Activated T-cell treated with anti-CD3 and anti-CD28 coated beads for 24 hours (primary cell): ENCODE data around the gene CDCA4.

ENCODE experiments used
- DNase-seq: peaks from one replicate; pipeline ENCODE4 v3.0.0-alpha.2; 2020; ENCODE audit warnings: low read depth

CDCA4 gene

DNA sequence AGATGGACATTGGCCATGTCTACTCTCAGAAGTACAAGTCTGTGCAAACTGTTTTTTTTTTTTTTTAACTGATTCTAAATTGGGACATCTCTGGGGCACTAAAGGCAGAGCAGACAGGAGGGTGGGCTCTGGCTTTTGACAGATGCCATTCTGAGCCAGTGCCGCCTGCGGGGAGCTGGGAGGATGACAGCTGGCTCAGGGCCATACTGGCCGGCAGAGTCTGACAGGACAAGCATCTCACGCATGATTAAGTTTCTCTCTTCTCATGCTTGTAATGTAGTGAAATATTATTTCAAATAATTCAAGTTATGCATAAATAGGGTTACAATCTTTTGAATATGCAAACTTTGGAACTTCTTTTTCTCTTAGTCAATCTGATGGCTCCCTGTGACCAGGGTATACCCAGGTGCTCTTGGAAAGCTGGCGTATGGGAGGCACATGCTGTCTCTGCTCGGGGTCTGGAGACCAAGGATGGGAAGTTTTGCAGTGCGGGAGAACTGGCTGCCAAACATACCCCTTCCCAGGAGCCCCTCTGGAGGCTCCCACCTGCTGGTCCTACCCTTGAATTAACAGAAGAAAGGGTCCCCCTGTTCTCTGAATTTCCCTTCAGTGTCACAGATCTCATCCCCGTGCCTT is 7.6 kb downstream of the CDCA4 start:
- no peak for DNase-seq

DNA sequence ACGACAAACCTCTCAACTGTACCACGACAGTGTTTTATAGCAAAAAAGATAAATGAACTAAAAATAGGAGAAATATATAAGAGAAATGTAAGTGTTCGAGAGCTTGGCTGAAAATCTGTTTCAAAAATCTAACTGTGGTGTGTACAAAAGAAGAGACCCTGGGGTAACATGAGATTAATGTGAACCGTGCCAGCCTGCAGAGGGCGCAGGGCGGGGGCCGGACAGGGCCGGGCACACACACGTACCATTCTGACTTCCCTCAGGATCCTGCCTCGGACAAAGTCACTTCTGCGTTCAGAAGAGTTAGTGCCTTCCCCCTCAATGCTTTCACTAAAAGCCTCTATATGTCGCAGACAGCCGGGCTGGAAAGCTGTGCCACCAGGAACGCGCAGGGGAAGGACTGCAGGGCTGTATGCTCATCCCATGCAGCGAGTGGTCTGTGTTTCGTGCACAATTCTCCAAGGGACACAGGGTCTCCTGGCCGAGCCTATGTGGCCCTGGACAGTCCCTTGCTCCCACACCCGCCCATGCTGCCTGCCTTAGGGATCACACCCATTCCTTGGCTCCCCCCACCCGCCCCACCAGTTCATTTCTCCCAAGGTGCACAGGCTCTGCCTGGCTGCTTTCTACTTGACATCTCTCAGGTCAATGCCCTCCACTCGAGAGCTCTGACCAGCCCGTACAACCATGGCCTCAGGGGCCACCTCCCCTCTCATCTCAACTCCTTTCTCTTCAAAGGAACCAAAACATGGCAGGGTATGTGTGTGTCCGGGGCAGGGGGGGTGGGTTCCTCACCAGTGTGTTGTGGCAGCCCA is 8.5 kb downstream of the CDCA4 start:
- DNase-seq = no peak

DNA sequence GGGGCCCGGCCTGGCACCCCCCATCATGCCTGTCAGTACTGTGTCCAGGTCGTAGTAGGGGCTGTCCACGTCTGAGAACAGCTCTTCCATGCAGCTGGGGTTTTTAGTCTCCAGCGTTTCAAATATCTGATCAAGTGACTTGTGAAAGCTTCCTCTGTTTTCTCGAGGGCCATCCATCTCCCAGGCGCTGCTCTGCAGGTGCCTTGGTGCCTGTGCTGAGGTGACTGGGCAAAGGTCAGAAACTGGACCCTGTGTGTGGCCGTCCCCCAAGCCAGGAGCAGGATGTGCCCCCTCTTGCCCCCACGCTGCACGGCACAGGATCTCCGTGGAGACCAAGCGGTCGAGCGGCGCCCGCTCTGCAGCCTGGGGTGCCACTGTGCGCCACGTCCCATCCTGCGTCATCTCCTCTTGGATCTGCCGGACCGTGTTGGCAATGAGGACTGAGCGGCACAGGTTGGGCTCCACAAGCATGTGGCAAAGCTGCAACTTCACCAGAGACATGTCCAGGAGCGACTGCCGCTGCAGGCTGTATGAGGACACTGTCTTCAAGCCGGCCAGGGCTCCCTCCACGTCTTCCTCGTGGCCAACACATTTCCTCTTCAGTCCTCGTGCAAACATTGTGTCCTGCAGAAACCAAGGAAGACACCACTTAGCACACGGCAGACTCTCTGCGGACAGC is 9.4 kb downstream of the CDCA4 start:
- no peak for DNase-seq

DNA sequence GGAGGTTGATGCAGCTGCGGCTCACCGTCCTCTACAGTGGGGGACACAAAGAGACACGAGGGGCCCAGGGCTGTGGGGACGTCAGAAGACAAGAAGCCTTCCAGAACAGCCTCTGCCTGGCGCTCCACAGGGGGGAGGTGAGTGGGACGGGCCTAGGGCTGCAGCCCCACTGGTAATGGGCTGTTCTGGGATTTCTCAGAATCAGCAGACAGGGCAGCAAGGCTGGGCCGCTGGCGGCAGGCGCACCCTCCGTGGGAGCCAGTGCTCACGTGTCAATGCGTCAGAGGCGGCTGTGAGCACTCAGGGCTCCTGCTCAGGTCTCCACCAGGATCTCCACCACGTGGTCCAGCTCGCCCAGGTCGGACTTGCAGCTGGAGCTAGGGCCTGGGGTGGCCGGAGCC is 10.0 kb downstream of the CDCA4 start:
- no peak for DNase-seq

DNA sequence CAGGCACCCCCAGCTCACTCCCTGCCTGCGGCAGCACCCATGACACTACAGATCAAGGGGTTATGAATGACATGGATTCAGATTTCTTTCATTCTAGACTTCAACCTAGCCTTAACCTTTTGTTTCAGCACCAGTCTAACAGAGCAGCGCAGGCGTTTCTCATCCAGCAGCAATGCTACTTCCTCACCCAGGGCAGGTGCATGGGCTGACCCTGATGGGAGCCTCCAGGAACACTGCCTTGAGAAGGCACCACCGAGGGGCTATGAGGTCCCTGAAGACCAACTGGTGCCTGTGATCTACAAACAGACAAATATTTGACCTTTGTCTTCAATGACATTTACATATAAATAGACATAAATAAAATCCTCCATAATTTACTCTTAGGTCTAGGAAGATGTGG is 10.8 kb downstream of the CDCA4 start:
- DNase-seq = no peak

DNA sequence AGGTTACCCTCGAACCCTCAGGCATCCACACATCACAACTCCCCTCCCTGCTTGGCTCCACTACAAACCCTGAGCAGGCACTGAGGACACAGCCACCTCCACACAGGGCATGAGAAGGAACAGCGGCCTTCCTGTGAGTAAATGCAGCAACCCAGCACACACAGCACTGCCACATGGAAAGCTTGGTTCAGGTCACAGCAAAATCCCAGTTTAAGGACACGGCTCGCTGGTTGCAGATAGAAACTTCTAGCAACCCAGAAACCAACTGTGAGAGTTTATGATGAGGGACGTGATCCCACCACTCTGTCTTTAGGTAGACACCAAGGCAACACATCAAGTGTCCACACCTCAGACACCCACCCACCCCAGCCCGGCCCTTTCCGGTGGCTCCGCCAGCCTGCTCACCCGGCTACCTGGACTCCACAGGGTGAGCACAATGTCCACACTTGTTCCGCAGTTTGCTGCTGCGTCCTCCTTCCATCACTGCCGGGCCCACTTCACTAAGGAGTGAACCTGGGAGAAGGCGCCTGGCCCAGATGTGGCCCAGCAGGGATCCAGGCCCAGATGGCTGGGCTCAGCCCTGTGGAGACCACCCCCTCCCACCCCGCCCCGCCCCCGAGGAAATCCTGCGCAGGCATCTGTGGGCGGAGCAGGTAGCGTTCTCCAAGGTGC is 13.2 kb downstream of the CDCA4 start:
- DNase-seq = no peak

DNA sequence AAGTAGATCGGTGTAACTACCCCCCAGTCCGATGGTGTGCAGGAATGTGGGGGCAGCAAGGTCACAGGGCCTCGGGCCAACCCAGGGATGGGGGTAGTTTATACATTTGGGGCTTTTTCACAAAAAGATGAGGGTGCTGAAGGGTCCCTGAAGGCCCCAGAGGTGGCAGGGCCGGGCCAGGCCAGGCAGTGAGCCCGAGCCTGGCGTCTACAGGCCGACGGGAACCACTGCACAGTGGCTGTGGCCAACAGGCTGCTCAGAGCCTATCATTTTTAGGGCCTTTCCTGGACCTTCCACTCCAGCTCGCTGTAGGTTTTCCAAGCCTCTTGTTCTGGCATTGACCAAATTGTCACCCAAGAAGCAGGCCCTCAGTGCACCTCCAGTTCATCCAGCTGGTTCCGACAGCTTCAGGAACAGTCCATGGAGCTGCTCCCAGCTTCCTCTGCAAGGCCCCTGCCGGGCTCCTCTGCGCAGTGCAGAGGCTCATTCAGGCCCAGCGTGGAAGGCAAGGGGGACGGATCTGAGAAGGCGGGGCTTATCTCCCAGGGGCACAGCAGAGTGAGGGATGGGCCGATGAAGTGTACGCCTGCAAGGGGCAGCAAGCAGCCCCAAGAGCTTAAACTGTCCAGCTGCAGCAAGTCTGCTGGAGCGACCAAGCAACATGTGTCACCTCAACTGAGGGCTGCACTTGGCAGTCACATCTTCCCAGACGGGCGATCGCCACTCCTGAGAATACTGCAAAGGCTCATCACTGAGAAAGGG is 13.9 kb downstream of the CDCA4 start:
- no peak for DNase-seq

DNA sequence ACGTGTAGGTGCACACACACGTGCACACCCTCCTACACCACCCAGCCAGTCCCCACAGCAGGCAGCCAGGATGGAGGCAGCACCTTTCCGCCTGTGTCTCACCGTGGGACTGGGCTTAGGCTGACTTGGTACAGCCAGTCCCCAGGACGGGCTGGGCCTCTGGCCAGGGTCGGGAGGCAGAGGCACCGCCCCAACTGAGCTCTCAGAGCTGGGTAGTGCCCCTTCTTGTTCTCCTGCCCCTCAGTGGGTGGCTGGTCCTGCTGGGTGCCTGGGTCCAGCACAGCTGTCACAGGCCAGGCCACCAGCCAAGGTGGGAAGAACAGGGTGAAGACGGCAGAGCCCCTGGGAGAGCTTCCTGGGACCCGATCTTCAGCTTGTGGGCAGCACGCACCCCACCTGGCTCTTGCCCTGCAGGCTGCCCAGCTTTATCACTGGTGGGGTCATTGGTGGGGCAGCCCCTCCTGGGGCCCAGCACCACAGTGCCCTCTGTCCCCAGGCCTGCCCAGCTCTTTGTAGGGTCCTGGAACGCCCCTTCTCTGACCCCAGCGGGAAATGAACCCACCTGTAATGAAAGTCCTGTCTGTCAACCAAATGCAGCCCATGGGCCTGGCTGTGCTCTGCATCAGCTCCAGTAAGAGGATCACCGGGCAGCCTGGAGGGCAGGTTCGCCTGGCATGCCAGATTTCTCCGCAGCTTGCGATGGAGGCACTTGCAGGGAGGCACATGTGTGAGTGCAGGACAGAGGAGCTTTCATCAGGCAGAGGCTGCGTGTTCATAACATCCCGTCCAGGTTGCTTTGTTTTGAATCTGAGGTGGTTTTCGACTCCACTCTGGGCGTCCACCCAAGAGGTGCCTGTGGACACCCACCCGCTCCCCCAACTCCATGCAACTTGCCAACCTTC is 14.7 kb downstream of the CDCA4 start:
- DNase-seq = no peak

DNA sequence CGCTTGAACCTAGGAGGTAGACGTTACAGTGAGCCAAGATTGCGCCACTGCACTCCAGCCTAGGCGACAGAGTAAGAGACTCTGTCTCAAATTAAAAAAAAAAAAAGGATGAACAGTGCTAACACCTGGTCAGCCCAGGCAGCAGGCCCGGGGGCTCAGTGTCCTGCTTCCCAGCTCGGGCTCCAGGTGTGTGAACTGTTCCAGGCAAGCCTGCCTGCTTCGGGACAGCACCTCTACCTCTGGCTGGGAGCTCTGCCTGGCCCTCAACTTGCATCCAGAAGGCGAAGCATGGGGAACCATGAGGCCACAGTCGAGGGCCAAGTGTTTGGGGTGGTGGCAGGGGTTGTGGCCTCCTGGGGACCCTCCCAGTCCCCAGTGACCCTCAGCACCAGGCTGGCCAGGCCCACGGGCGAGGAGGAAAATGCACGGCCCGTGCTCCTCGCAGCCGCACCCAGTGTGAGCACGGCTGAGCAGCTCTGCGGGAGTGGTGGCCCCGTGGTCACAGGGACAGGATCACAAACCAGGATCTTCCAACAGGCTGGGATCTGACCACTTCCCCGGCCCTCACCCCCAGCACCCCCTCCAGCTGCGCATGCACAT is 15.5 kb downstream of the CDCA4 start:
- no peak for DNase-seq

DNA sequence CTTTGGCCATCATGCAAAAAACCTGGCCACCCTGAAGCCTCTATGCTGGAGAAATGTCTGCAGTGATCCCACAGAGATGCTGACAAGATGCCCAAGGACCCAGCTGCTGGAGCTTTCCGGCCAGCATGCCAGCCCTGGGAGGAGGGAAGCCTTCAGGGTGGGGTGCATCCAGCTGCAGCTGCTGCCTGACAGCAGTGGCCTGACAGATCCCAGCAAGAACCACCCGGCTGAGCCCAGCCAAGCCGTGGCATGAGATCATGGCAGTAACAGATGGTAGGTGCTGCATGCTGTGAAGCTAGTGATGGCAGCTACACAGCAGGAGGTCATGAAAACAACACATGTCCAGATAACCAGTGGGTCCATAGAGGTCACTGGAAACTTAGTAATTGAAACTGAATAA is 21.5 kb downstream of the CDCA4 start:
- DNase-seq = no peak

DNA sequence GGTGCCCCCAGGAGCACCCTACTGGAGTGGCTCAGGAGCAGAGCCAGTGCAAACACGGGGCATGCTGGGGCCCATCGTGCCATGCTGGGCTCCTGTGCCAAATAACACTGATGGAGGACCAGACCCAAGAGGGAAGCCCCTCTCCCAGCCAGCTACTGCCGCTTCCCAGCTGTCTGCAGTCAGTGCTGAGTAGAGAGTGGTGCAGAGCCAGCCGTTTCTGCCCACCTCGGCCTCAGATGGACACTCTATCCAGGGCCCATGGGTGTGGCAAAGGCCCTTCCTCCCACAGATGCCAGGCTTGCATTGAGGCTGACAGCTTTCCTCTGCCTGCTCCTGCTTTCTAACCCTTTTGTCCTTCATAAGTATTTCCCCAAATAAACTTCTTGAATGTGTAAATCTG is 22.1 kb downstream of the CDCA4 start:
- DNase-seq = no peak

DNA sequence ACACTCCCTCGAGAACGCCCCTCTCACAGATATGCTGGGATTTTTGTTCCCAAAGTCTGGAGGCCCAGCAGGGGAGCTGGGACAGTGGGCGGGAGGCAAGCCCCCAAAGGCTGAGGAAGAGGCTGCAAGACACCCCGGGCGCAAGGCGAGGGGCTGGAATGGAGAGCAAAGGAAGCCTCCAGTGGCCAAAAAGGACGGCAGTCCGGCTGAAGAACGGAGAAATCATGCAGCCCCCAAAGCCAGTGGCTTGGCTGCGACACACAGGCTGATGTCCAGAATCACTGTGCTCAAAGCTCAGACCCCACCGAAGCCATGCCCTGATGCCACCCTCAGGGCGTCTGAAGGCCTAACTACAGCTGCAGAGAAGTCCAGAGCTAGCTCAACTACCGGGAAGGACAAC is 24.4 kb downstream of the CDCA4 start:
- no peak for DNase-seq

DNA sequence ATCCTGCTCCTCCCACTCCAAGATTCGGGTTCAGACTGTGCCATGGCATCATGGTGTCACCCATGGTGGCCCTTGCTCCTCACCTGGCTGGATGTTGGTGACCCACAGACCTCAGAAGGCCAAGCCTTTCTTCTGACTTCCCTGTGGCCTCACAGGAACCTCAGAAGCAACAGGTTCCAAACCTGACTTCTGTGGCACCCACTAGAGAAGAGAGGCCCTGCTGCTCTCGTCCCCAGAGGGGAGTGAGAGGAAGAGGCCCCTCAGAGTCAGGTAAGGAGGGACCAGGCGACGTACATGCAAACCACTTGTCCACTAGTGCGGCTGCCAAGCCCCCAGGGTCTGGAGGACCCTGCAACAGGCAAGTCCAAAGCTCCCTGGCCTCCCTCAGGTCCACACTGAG is 24.9 kb downstream of the CDCA4 start:
- DNase-seq = no peak

DNA sequence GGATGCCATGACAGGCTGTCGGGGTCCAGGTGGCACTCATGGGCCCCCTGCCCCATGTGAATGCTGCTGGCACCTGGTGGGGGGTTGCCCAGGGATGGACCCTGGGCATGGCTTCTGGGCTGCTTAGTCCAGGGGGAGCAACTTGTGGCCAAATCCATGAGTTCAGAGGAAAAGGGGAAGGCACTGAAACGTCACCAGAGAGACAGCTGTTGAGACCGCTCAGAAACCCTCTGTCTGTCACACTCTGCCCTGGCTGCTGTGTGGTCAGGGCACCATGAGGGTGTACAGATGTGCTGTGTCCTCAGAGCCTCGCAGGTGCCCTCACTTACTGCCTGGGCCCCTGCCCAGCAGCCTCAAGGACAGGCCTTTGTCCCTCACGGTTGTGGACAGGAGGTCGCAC is 25.9 kb downstream of the CDCA4 start:
- no peak for DNase-seq

DNA sequence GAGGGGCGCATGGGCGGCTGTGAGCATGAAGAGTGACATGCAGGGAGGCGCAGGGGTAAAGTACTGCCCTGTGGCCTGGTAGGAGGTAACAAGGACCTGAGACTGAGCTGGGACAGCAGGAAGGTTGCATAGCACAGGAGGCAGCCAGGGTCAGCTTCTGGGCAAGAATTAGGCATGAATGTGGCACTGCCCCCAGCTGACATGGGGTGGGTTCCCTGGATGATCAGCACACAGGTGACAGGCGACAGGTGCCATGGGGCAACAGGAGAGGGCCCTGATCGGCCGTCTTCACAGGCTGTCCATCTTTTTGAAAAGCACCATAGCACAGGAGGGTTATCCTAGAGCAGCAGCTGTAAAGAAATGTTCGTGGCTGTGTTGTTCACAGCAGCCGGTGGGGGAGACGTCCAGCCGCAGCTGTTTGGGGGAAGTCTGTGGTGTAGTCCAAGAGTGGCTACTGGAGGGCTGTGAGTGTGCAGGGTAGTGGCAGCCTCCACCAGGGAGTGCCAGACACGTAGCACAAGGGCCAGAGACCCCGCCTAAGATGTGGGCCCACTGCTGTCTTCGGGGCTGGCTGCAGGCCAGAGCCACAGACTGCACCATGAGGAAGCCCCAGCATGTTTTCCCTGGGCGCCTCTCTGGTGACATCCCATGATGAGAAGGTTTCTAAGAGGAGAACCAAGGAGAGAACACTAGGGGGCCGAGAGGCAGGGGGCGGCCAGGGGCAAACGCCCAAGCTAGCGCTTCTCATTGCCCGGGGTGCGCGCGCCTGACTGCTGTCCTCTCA is 26.9 kb downstream of the CDCA4 start:
- DNase-seq = no peak

DNA sequence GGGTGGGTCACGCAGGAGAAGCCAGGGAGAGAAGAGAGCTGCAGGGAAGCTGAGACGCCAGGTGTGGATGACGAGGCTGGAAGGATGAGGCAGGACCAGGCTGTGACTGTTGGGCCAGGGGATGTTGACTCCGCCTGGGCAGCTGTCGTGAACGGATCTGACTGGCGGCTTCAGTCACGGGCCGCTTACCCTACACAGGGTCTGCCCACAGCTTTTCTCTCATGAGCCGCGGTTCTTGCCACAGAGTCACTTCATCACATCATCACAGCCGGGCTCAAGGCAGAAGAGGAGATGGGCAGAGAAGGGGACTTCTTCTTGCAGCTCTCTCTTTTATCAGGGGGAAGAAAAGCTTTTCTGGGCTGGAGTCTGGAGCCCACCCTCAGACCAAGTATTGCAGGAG is 27.6 kb downstream of the CDCA4 start:
- no peak for DNase-seq

DNA sequence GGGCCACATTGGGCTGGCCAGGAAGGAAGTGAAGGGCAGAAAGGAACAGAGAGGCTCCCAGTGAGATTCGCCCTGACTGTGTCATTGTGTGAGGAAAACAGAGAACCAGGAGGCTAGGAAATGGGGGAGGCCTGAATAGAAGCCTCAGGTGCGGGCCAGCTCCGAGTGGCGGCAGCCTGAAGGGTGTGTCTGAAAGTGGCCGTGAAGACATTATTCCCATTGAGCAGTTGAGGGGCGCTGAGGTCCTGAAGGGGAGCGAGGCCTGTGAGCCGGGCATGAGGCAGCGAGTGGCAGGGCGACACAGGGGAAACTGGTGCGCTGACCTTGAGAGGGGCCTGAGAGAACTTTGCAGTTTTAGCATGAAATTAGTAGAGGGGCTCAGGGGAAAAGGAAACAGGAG is 28.4 kb downstream of the CDCA4 start:
- no peak for DNase-seq

DNA sequence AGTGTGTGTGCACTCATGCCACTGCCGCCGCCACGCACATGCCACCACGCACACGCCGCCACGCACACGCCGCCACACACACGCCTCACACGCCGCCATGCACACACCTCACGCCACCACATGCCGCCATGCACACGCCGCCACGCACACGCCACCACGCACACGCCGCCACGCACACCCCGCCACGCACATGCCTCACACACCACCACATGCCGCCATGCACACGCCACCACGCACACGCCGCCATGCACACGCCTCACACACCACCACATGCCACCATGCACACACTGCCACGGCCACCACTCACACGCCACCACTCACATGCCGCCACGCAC is 29.0 kb downstream of the CDCA4 start:
- DNase-seq = no peak

DNA sequence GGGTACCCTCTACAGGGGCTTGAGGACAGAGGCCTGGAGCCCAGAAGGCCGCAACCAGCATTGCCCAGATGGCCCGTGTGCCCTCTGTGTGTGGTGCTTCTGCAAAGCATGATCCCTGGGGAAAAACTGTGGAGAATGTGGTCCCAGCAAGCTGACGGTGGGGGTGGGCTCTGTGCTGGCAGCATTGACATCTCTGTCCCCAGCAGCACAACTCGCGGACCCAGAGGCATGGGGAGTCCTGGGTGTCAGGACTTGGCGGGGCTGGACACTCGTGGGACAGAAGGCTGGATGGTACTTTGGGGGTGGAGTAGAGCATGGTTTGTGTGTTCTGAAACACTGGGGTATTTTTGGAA is 31.0 kb downstream of the CDCA4 start:
- no peak for DNase-seq
